OCI-LY7 (cell line): ENCODE measurements around the gene F8.

Experiments
- EZH2phosphoT487 ChIP-seq: fragments of 200-600 bp; sonication (generic); IDR thresholded peaks from 2 replicates; pipeline ENCODE4 v1.6.1; 2018; ENCODE audit warnings: low read depth, borderline replicate concordance, mild to moderate bottlenecking, mixed run types, antibody characterized with exemption, low read length, moderate library complexity, mixed read lengths
- TF ChIP-seq, protein P1 (sequence below): fragments of 200-600 bp; sonication (generic); conservative IDR thresholded peaks from 2 replicates; pipeline ENCODE4 v1.5.1; 2014; ENCODE audit warnings: mild to moderate bottlenecking, antibody characterized with exemption, low read length, moderate library complexity, mixed read lengths

GRCh38 chrX:155065035-155065734 lies 42.7 kb upstream of the F8 start:
- TF ChIP-seq, protein P1, sequence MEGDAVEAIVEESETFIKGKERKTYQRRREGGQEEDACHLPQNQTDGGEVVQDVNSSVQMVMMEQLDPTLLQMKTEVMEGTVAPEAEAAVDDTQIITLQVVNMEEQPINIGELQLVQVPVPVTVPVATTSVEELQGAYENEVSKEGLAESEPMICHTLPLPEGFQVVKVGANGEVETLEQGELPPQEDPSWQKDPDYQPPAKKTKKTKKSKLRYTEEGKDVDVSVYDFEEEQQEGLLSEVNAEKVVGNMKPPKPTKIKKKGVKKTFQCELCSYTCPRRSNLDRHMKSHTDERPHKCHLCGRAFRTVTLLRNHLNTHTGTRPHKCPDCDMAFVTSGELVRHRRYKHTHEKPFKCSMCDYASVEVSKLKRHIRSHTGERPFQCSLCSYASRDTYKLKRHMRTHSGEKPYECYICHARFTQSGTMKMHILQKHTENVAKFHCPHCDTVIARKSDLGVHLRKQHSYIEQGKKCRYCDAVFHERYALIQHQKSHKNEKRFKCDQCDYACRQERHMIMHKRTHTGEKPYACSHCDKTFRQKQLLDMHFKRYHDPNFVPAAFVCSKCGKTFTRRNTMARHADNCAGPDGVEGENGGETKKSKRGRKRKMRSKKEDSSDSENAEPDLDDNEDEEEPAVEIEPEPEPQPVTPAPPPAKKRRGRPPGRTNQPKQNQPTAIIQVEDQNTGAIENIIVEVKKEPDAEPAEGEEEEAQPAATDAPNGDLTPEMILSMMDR = no peak
- TF ChIP-seq EZH2phosphoT487 = no peak
